ENCODE measurements around the gene METAP1. TPM values are rescaled to one million over a fixed set of nuclear protein-coding genes. Genes with fewer than 3 reads are reported as not detected.
"Not testable (repeated sequence)": the region's sequence is repeated elsewhere in the genome, so short reads cannot be mapped to it uniquely, and the experiment has no call there.

Gene METAP1
- total and polyA plus RNA-seq, 2 donors (not counting 1 experiment from before 2014, with no cell fraction given), result 38.5 to 76.4 TPM

DNA sequence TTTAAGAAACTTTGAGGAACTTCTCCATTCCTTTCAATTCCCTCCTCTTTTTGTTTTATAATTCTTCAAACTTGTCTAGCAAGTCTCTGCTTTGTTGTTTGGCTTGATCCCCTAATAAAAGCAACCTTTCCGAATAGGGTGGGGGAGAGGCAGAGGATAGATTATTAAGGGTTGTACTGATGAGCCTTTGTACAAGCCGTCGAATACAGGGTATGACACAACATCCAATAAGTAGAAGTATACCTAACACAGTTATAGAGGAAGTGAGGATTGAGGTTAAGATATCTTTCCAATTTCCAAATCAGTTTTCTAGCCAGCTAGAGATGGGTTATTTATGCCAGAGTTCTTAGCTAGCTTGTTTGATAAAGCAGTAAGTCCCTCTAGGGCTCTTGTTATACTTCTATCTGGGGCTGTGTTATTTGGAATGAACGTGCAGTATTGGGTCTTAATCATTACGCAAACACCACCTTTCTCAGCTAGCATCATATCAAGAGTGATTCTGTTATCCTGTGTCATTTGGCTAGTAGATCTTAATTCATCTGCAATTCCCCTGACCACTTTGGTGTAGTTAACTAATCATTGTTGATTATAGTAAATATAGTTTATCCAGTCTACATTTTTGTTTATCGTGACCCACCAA, 18.5 kb downstream of the METAP1 start:
- Histone ChIP-seq H3K27ac (ENCODE audit: insufficient read depth, low read length) (no peak overlapping the region), H2AFZ (ENCODE audit: low read length) (no peak overlapping the region), H3K36me3 (ENCODE audit: control insufficient read depth, insufficient read depth, low read length) (no peaks in the 10 kb centered on the region), H3K79me2 (ENCODE audit: control insufficient read depth, insufficient read depth, low read length) (peaks cover 55% of the 10 kb centered on the region), H4K20me1 (ENCODE audit: control insufficient read depth, extremely low read depth, insufficient read depth, low read length) (no peaks in the 10 kb centered on the region), H3K4me3 (replicated peaks in 1 of 4; ENCODE audit: control extremely low read depth in 1 of 4, insufficient read depth in 1 of 4, low read depth in 3 of 4, low read length in 4 of 4) (no peak overlapping the region), H3K4me2 (ENCODE audit: extremely low read depth, insufficient read depth, low read length) (no peak overlapping the region), H3K27me3 (ENCODE audit: control insufficient read depth, insufficient read depth, low read length) (no peaks in the 10 kb centered on the region), H3K9me3 (ENCODE audit: control insufficient read depth, insufficient read depth, low read depth, low read length) (no peaks in the 10 kb centered on the region), H3K4me1 (ENCODE audit: control insufficient read depth, extremely low read depth, insufficient read depth, low read length) (no peaks in the 10 kb centered on the region), H3K9ac (ENCODE audit: insufficient read depth, low read length) (no peak overlapping the region)
- no peak for TF ChIP-seq EZH2 (IDR thresholded peaks at IDR 0.05; ENCODE audit: low read length, missing control alignments)
- TF ChIP-seq, protein P1, sequence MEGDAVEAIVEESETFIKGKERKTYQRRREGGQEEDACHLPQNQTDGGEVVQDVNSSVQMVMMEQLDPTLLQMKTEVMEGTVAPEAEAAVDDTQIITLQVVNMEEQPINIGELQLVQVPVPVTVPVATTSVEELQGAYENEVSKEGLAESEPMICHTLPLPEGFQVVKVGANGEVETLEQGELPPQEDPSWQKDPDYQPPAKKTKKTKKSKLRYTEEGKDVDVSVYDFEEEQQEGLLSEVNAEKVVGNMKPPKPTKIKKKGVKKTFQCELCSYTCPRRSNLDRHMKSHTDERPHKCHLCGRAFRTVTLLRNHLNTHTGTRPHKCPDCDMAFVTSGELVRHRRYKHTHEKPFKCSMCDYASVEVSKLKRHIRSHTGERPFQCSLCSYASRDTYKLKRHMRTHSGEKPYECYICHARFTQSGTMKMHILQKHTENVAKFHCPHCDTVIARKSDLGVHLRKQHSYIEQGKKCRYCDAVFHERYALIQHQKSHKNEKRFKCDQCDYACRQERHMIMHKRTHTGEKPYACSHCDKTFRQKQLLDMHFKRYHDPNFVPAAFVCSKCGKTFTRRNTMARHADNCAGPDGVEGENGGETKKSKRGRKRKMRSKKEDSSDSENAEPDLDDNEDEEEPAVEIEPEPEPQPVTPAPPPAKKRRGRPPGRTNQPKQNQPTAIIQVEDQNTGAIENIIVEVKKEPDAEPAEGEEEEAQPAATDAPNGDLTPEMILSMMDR (conservative IDR thresholded peaks at IDR 0.05 in 1 of 2, IDR thresholded peaks at IDR 0.05 in 1 of 2; ENCODE audit: low read depth in 1 of 2, low read length in 2 of 2), result no peak
- DNase-seq (ENCODE audit: low read depth in 2 of 2), result no peak

DNA sequence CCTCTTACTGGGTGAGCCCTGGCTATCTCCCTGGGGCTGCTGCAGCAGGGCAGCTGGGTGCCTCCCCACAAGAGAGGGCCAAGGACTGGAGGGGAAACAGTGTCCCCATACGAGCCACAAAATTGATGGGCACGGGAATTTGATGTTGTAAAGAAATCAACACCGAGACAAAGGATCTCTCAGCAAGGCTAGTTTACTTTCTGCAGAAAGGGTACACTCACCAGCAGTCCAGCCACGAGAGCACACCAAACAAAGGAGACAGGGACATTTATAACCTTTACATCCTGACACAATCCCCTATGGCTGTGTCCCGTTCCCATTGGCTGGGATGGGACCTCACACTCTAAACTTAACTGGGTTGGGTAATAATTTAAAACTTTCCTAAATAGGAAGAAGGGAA, 25.9 kb downstream of the METAP1 start:
- Histone ChIP-seq H3K36me3 (ENCODE audit: control insufficient read depth, insufficient read depth, low read length) (no peaks in the 10 kb centered on the region), H3K9ac (ENCODE audit: insufficient read depth, low read length) (no peak overlapping the region), H3K79me2 (ENCODE audit: control insufficient read depth, insufficient read depth, low read length) (peaks cover 40% of the 10 kb centered on the region), H3K27me3 (ENCODE audit: control insufficient read depth, insufficient read depth, low read length) (no peaks in the 10 kb centered on the region), H2AFZ (ENCODE audit: low read length) (no peak overlapping the region), H3K27ac (ENCODE audit: insufficient read depth, low read length) (no peak overlapping the region), H3K4me3 (replicated peaks in 1 of 4; ENCODE audit: control extremely low read depth in 1 of 4, insufficient read depth in 1 of 4, low read depth in 3 of 4, low read length in 4 of 4) (no peak overlapping the region), H3K4me1 (ENCODE audit: control insufficient read depth, extremely low read depth, insufficient read depth, low read length) (no peaks in the 10 kb centered on the region), H3K9me3 (ENCODE audit: control insufficient read depth, insufficient read depth, low read depth, low read length) (no peaks in the 10 kb centered on the region), H4K20me1 (ENCODE audit: control insufficient read depth, extremely low read depth, insufficient read depth, low read length) (no peaks in the 10 kb centered on the region), H3K4me2 (ENCODE audit: extremely low read depth, insufficient read depth, low read length) (no peak overlapping the region)
- TF ChIP-seq, protein P1 (conservative IDR thresholded peaks at IDR 0.05 in 1 of 2, IDR thresholded peaks at IDR 0.05 in 1 of 2; ENCODE audit: low read depth in 1 of 2, low read length in 2 of 2), result no peak
- TF ChIP-seq EZH2 (IDR thresholded peaks at IDR 0.05; ENCODE audit: low read length, missing control alignments), result no peak
- no peak for DNase-seq (ENCODE audit: low read depth in 2 of 2)

DNA sequence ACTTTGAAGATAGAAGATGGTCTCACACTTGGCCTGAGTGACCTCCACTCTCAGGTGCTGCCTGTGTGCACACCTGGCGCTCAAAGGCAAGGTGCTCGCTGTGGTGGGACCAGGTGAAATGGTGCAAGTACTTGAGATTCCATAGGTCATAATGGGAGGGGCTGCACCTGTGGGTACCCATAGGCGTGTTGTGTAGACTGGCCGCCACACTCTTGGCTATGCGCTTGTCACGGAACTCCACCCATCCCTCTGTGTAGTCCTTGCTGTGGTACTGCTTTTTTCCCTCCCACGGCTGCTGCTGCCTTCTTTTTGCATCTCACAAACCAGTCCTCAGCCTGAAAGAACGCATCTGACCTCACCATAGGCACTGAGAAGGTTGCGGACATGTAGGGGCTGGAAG, 27.0 kb downstream of the METAP1 start:
- no peak overlapping the region for H3K9ac ChIP-seq (ENCODE audit: insufficient read depth, low read length)
- no peaks in the 10 kb centered on the region for H4K20me1 ChIP-seq (ENCODE audit: control insufficient read depth, extremely low read depth, insufficient read depth, low read length)
- H3K27me3 ChIP-seq (ENCODE audit: control insufficient read depth, insufficient read depth, low read length), result no peaks in the 10 kb centered on the region
- no peak for DNase-seq (ENCODE audit: low read depth in 2 of 2)
- no peak for TF ChIP-seq EZH2 (IDR thresholded peaks at IDR 0.05; ENCODE audit: low read length, missing control alignments)
- TF ChIP-seq, protein P1 (conservative IDR thresholded peaks at IDR 0.05 in 1 of 2, IDR thresholded peaks at IDR 0.05 in 1 of 2; ENCODE audit: low read depth in 1 of 2, low read length in 2 of 2), result no peak
- H3K4me2 ChIP-seq (ENCODE audit: extremely low read depth, insufficient read depth, low read length), result no peak overlapping the region
- no peaks in the 10 kb centered on the region for H3K9me3 ChIP-seq (ENCODE audit: control insufficient read depth, insufficient read depth, low read depth, low read length)
- H3K4me1 ChIP-seq (ENCODE audit: control insufficient read depth, extremely low read depth, insufficient read depth, low read length), result no peaks in the 10 kb centered on the region
- H3K4me3 ChIP-seq (replicated peaks in 1 of 4; ENCODE audit: control extremely low read depth in 1 of 4, insufficient read depth in 1 of 4, low read depth in 3 of 4, low read length in 4 of 4), result peak overlapping the region in 1 of 4 experiments; percentile 42
- H2AFZ ChIP-seq (ENCODE audit: low read length), result no peak overlapping the region
- H3K27ac ChIP-seq (ENCODE audit: insufficient read depth, low read length), result no peak overlapping the region
- H3K36me3 ChIP-seq (ENCODE audit: control insufficient read depth, insufficient read depth, low read length), result no peaks in the 10 kb centered on the region
- H3K79me2 ChIP-seq (ENCODE audit: control insufficient read depth, insufficient read depth, low read length), result peaks cover 39% of the 10 kb centered on the region

DNA sequence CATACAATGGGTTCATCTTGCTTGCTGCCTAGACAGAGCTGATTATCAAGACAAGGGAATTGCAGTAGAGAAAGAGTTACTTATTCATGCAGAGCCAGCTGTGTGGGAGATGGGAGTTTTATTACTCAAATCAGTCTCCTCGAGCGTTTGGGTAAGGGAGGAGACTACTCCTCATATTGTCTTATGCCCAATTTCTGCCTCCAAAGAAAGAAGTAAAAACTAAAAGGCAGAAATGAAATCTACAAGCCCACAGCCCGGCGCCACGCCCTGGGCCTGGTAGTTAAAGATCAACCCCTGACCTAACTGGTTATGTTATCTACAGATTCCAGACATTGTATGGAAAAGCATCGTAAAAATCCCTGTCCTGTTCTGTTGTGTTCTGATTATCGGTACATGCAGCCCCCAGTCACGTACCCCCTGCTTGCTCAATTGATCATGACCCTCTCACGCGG, 28.3 kb downstream of the METAP1 start:
- not testable (repeated sequence) for H3K9ac ChIP-seq (ENCODE audit: insufficient read depth, low read length); H3K27ac ChIP-seq (ENCODE audit: insufficient read depth, low read length); H3K4me1 ChIP-seq (ENCODE audit: control insufficient read depth, extremely low read depth, insufficient read depth, low read length); H3K36me3 ChIP-seq (ENCODE audit: control insufficient read depth, insufficient read depth, low read length); H3K4me3 ChIP-seq (replicated peaks in 1 of 4; ENCODE audit: control extremely low read depth in 1 of 4, insufficient read depth in 1 of 4, low read depth in 3 of 4, low read length in 4 of 4); H3K27me3 ChIP-seq (ENCODE audit: control insufficient read depth, insufficient read depth, low read length); DNase-seq (ENCODE audit: low read depth in 2 of 2); H4K20me1 ChIP-seq (ENCODE audit: control insufficient read depth, extremely low read depth, insufficient read depth, low read length); H2AFZ ChIP-seq (ENCODE audit: low read length); H3K9me3 ChIP-seq (ENCODE audit: control insufficient read depth, insufficient read depth, low read depth, low read length); H3K4me2 ChIP-seq (ENCODE audit: extremely low read depth, insufficient read depth, low read length)
- H3K79me2 ChIP-seq (ENCODE audit: control insufficient read depth, insufficient read depth, low read length), result peaks cover 40% of the 10 kb centered on the region
